Esophagus (tissue), 2 donors: ENCODE data around the gene NINL. TPM values are rescaled to one million over a fixed set of nuclear protein-coding genes. Genes with fewer than 3 reads are reported as not detected.

Experiments used
- H3K27ac ChIP-seq, 2 donors: one replicate each; pipeline ENCODE4 v1.5.1; 2013; ENCODE audit warnings: low read depth in 2 of 2, mild to moderate bottlenecking in 2 of 2, inconsistent platforms in 1 of 2, low read length in 1 of 2, moderate library complexity in 1 of 2
- H3K27me3 ChIP-seq, 2 donors: one replicate each; pipeline ENCODE4 v1.6.1; 2013; ENCODE audit warnings: low read length in 2 of 2, control low read depth in 1 of 2, mild to moderate bottlenecking in 1 of 2; ENCODE audit not compliant: insufficient read depth in 2 of 2, control insufficient read depth in 1 of 2
- H3K36me3 ChIP-seq, 2 donors: one replicate each; pipeline ENCODE4 v1.6.1; 2013; ENCODE audit warnings: low read length in 1 of 2; ENCODE audit not compliant: control insufficient read depth in 2 of 2, insufficient read depth in 2 of 2
- H3K4me1 ChIP-seq, 2 donors: one replicate each; pipeline ENCODE4 v1.6.1; 2013; ENCODE audit warnings: low read length in 1 of 2; ENCODE audit not compliant: control insufficient read depth in 2 of 2, insufficient read depth in 2 of 2
- H3K4me3 ChIP-seq, 2 donors: one replicate each; pipeline ENCODE4 v1.5.1; 2013; ENCODE audit warnings: low read length in 2 of 2, mild to moderate bottlenecking in 2 of 2, low read depth in 1 of 2, moderate library complexity in 1 of 2
- H3K9me3 ChIP-seq, 2 donors: one replicate each; pipeline ENCODE4 v1.6.1; 2013; ENCODE audit warnings: mild to moderate bottlenecking in 2 of 2, low read depth in 1 of 2, low read length in 1 of 2, moderate library complexity in 1 of 2; ENCODE audit not compliant: control insufficient read depth in 2 of 2, insufficient read depth in 1 of 2
- WGBS, 2 donors: extraction: QIAGEN DNeasy Blood & Tissue Kit; methylation state at CpG; one replicate each; pipeline ENCODE4 v1.1.7; 2013; 5-methylcytosine and 5-hydroxymethylcytosine counted together
- polyA plus RNA-seq, 2 donors: library from polyadenylated mRNA; stranded (reverse); fragments of 200-250 nt; gene quantifications; one replicate each; pipeline ENCODE4 v1.2.3, GENCODE V29; 2013
- donor health status: healthy with polysubstance abuse.
- donor health status: Bipolar disorder and iron deficiency.

Gene NINL
- polyA plus RNA-seq, 2 donors, result 5.5 to 9.9 TPM

GRCh38 chr20:25512709-25513108 is 72.6 kb downstream of the NINL start:
- Histone ChIP-seq H3K4me1 (peaks cover 0 to 4% of the 10 kb centered on the region in 2 donors), H3K27ac (no peak overlapping the region), H3K4me3 (no peak overlapping the region), H3K36me3 (peaks cover 12 to 38% of the 10 kb centered on the region in 2 donors), H3K27me3 (no peaks in the 10 kb centered on the region), H3K9me3 (peaks cover 8 to 9% of the 10 kb centered on the region in 2 donors)
- 94 to 96% methylated on average over 12 of the region's 12 CpGs for WGBS, 2 donors

- H3K27ac ChIP-seq, result no peak overlapping the region
- no peak overlapping the region for H3K4me3 ChIP-seq
- peaks cover 6 to 9% of the 10 kb centered on the region in 2 donors for H3K9me3 ChIP-seq
- peaks cover 0 to 4% of the 10 kb centered on the region in 2 donors for H3K4me1 ChIP-seq
- H3K27me3 ChIP-seq, result no peaks in the 10 kb centered on the region
- H3K36me3 ChIP-seq, result peaks cover 12 to 30% of the 10 kb centered on the region in 2 donors
- WGBS, 2 donors, result 92 to 96% methylated on average over 10 of the region's 10 CpGs
These were observed 74.1 kb downstream of the NINL start for GRCh38 chr20:25511183-25511582.

- peaks cover 12 to 30% of the 10 kb centered on the region in 2 donors for H3K36me3 ChIP-seq
These were observed 74.6 kb downstream of the NINL start for GRCh38 chr20:25510721-25511120.

GRCh38 chr20:25510202-25510601 is 75.1 kb downstream of the NINL start:
- Histone ChIP-seq H3K36me3 (peaks cover 12 to 30% of the 10 kb centered on the region in 2 donors), H3K27ac (no peak overlapping the region), H3K4me3 (no peak overlapping the region), H3K4me1 (peaks cover 0 to 4% of the 10 kb centered on the region in 2 donors), H3K27me3 (no peaks in the 10 kb centered on the region), H3K9me3 (peaks cover 6 to 8% of the 10 kb centered on the region in 2 donors)
- WGBS, 2 donors, result 90 to 98% methylated on average over 8 of the region's 8 CpGs

More at GRCh38 chr20:25510721-25511120, 74.6 kb downstream of the NINL start:
- peaks cover 0 to 4% of the 10 kb centered on the region in 2 donors for H3K4me1 ChIP-seq
- no peaks in the 10 kb centered on the region for H3K27me3 ChIP-seq
- no peak overlapping the region for H3K27ac ChIP-seq
- WGBS, 2 donors, result 87 to 89% methylated on average over 7 of the region's 7 CpGs
- H3K4me3 ChIP-seq, result no peak overlapping the region
- peaks cover 6 to 9% of the 10 kb centered on the region in 2 donors for H3K9me3 ChIP-seq

- WGBS, 2 donors, result 97% methylated on average over 5 of the region's 5 CpGs
- H3K4me3 ChIP-seq, result no peak overlapping the region
- no peaks in the 10 kb centered on the region for H3K9me3 ChIP-seq
- H3K4me1 ChIP-seq, result peaks cover 0 to 4% of the 10 kb centered on the region in 2 donors
- no peaks in the 10 kb centered on the region for H3K27me3 ChIP-seq
- peaks cover 8 to 30% of the 10 kb centered on the region in 2 donors for H3K36me3 ChIP-seq
- H3K27ac ChIP-seq, result no peak overlapping the region
These were observed 76.2 kb downstream of the NINL start for GRCh38 chr20:25509084-25509483.

- H3K27ac ChIP-seq, result no peak overlapping the region
- no peaks in the 10 kb centered on the region for H3K9me3 ChIP-seq
- peaks cover 8 to 33% of the 10 kb centered on the region in 2 donors for H3K36me3 ChIP-seq
- peaks cover 0 to 4% of the 10 kb centered on the region in 2 donors for H3K4me1 ChIP-seq
- H3K4me3 ChIP-seq, result no peak overlapping the region
- 76 to 81% methylated on average over 10 of the region's 10 CpGs for WGBS, 2 donors
- no peaks in the 10 kb centered on the region for H3K27me3 ChIP-seq
These were observed 77.1 kb downstream of the NINL start for GRCh38 chr20:25508083-25508770.

GRCh38 chr20:25507385-25508082 is 77.8 kb downstream of the NINL start:
- H3K27ac ChIP-seq, result no peak overlapping the region

GRCh38 chr20:25504366-25505135 is 80.8 kb downstream of the NINL start:
- H3K36me3 ChIP-seq, result peaks cover 0 to 15% of the 10 kb centered on the region in 2 donors
- peaks cover 0 to 4% of the 10 kb centered on the region in 2 donors for H3K4me1 ChIP-seq
- no peak overlapping the region for H3K27ac ChIP-seq
- H3K27me3 ChIP-seq, result no peaks in the 10 kb centered on the region
- H3K4me3 ChIP-seq, result no peak overlapping the region
- no peaks in the 10 kb centered on the region for H3K9me3 ChIP-seq
- WGBS, 2 donors, result 90% methylated on average over 15 of the region's 15 CpGs

More at GRCh38 chr20:25507385-25508082, 77.8 kb downstream of the NINL start:
- H3K4me3 ChIP-seq, result no peak overlapping the region
- no peaks in the 10 kb centered on the region for H3K27me3 ChIP-seq
- no peaks in the 10 kb centered on the region for H3K9me3 ChIP-seq
- peaks cover 0 to 4% of the 10 kb centered on the region in 2 donors for H3K4me1 ChIP-seq
- peaks cover 8 to 29% of the 10 kb centered on the region in 2 donors for H3K36me3 ChIP-seq
- WGBS, 2 donors, result 70 to 83% methylated on average over 8 of the region's 8 CpGs

- H3K27me3 ChIP-seq, result no peaks in the 10 kb centered on the region
- no peaks in the 10 kb centered on the region for H3K9me3 ChIP-seq
- peaks cover 0 to 4% of the 10 kb centered on the region in 2 donors for H3K4me1 ChIP-seq
- no peak overlapping the region for H3K4me3 ChIP-seq
- H3K36me3 ChIP-seq, result peaks cover 0 to 8% of the 10 kb centered on the region in 2 donors
- H3K27ac ChIP-seq, result no peak overlapping the region
- 79 to 81% methylated on average over 12 of the region's 12 CpGs for WGBS, 2 donors
These were observed 81.4 kb downstream of the NINL start for GRCh38 chr20:25503936-25504335.
